CD8-positive, alpha-beta memory T cell (primary cell): ENCODE measurements around the gene KCNIP3. TPM values are rescaled to one million over a fixed set of nuclear protein-coding genes. Genes with fewer than 3 reads are reported as not detected.
"Not testable (repeated sequence)": the region's sequence is repeated elsewhere in the genome, so short reads cannot be mapped to it uniquely, and the experiment has no call there.

ENCODE experiments used
- CTCF ChIA-PET: fragments of 350-600 bp; sonication (Branson Sonifier 250); formaldehyde crosslinking; loops from one replicate; lab custom pipeline; 2021; ENCODE audit warnings: antibody characterized with exemption; lab: Charles Lee
- POLR2A ChIA-PET: fragments of 350-600 bp; sonication (Branson Sonifier 250); formaldehyde crosslinking; loops from one replicate; lab custom pipeline; 2021; ENCODE audit warnings: antibody characterized with exemption; lab: Charles Lee
- DNase-seq, 5 donors: peaks; one replicate each; pipeline versions ENCODE4 v3.0.0 to v3.0.0-alpha.2; 2020 to 2022; ENCODE audit warnings: mixed read lengths in 1 of 5
- H3K27ac ChIP-seq: one replicate; pipeline ENCODE4 v1.7.0; 2013; ENCODE audit warnings: low read depth, mild to moderate bottlenecking, low read length, moderate library complexity
- H3K27me3 ChIP-seq: 2 replicates; pipeline ENCODE4 v1.7.0; 2013; ENCODE audit warnings: low read length, mild to moderate bottlenecking; ENCODE audit not compliant: insufficient read depth, poor library complexity, severe bottlenecking
- H3K36me3 ChIP-seq: 2 replicates; pipeline ENCODE4 v1.7.0; 2013; ENCODE audit warnings: mild to moderate bottlenecking, low read length, moderate library complexity; ENCODE audit not compliant: insufficient read depth
- H3K4me1 ChIP-seq: 2 replicates; pipeline ENCODE4 v1.7.0; 2013; ENCODE audit warnings: mild to moderate bottlenecking, low read length, moderate library complexity; ENCODE audit not compliant: insufficient read depth
- H3K4me3 ChIP-seq: 2 replicates; pipeline ENCODE4 v1.7.0; 2013; ENCODE audit warnings: mild to moderate bottlenecking, low read length
- H3K9me3 ChIP-seq: 2 replicates; pipeline ENCODE4 v1.7.0; 2013; ENCODE audit warnings: mild to moderate bottlenecking, low read length
- H3K27ac Mint-ChIP-seq, 8 donors: one replicate each; pipeline ENCODE4 v1.8.0; 2020 to 2021; ENCODE audit warnings: mixed read lengths in 8 of 8, mild to moderate bottlenecking in 6 of 8, inconsistent platforms in 3 of 8, moderate library complexity in 3 of 8
- H3K27me3 Mint-ChIP-seq, 2 donors: one replicate each; pipeline ENCODE4 v1.8.0; 2020 to 2021; ENCODE audit warnings: mixed read lengths in 2 of 2, mild to moderate bottlenecking in 1 of 2, moderate library complexity in 1 of 2
- H3K36me3 Mint-ChIP-seq, 3 donors: one replicate each; pipeline ENCODE4 v1.8.0; 2020 to 2021; ENCODE audit warnings: mixed read lengths in 3 of 3, inconsistent platforms in 1 of 3, mild to moderate bottlenecking in 1 of 3
- H3K4me1 Mint-ChIP-seq, 3 donors: one replicate each; pipeline ENCODE4 v1.8.0; 2020 to 2021; ENCODE audit warnings: mixed read lengths in 3 of 3, inconsistent platforms in 1 of 3, mild to moderate bottlenecking in 1 of 3
- H3K4me3 Mint-ChIP-seq, 7 donors: one replicate each; pipeline ENCODE4 v1.8.0; 2020 to 2021; ENCODE audit warnings: mixed read lengths in 7 of 7, mild to moderate bottlenecking in 6 of 7, moderate library complexity in 4 of 7, inconsistent platforms in 2 of 7
- H3K9me3 Mint-ChIP-seq, 5 donors: one replicate each; pipeline ENCODE4 v1.8.0; 2020 to 2022; ENCODE audit warnings: mixed read lengths in 5 of 5, mild to moderate bottlenecking in 3 of 5, moderate library complexity in 2 of 5, inconsistent platforms in 1 of 5
- polyA plus RNA-seq: library from polyadenylated mRNA; unstranded; fragments of 300-500 nt; fragmentation: Illumina TruSeq; gene quantifications from one replicate; pipeline ENCODE4 v1.2.3, GENCODE V29; 2021
- total RNA-seq, 2 experiments: library from RNA; stranded (reverse); gene quantifications; one replicate each; pipeline ENCODE4 v1.2.3, GENCODE V29; 2021

Gene KCNIP3
- total and polyA plus RNA-seq, 3 experiments from 2014 or later, result not detected

- H3K36me3 ChIP-seq, H3K9me3 ChIP-seq, H3K27me3 Mint-ChIP-seq, POLR2A ChIA-PET, H3K4me1 Mint-ChIP-seq, H3K4me3 ChIP-seq, CTCF ChIA-PET, H3K4me3 Mint-ChIP-seq, H3K36me3 Mint-ChIP-seq, H3K4me1 ChIP-seq, H3K9me3 Mint-ChIP-seq, DNase-seq, H3K27ac Mint-ChIP-seq, H3K27ac ChIP-seq, H3K27me3 ChIP-seq: not testable (repeated sequence)
Observed at GRCh38 chr2:95433973-95434372, 136.8 kb downstream of the KCNIP3 start.

DNA sequence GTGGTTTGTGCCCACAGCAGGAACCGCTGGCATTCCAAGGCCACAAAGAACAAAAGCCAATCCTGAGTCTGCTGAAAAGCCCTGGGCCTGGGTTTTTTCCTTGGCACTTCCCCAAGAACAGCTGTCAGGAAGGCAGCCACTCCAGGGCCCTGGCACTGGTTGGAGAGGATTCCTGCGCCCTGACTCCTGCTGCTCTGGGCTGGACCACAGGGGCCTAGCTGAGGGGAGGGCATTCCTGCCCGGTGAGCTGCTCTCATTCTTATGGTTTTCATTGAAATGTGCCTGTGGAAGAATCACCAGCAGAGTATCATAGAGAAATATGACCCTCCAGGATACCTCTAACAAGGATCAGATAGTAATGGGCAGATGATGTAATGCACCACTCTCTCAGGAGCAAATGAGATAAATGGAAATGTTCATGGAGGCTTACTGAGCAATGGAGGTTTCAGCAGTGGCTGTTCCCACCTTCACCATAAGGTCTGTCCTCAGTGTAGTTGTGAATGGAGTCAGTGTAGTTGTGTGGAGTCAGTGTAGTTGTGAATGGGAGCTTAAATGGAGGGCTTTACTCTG is 137.4 kb downstream of the KCNIP3 start:
- H3K27me3 ChIP-seq, H3K4me3 Mint-ChIP-seq, POLR2A ChIA-PET, H3K9me3 Mint-ChIP-seq, H3K4me1 Mint-ChIP-seq, H3K4me1 ChIP-seq, H3K36me3 Mint-ChIP-seq, H3K36me3 ChIP-seq, H3K9me3 ChIP-seq, H3K27me3 Mint-ChIP-seq, H3K27ac ChIP-seq, CTCF ChIA-PET, H3K27ac Mint-ChIP-seq, DNase-seq, H3K4me3 ChIP-seq: not testable (repeated sequence)

GRCh38 chr2:95435162-95435871 is 138.2 kb downstream of the KCNIP3 start:
- H3K9me3 ChIP-seq, H3K36me3 ChIP-seq, H3K4me3 Mint-ChIP-seq, H3K27me3 ChIP-seq, H3K27me3 Mint-ChIP-seq, CTCF ChIA-PET, H3K4me3 ChIP-seq, H3K27ac ChIP-seq, DNase-seq, H3K4me1 ChIP-seq, H3K36me3 Mint-ChIP-seq, POLR2A ChIA-PET, H3K27ac Mint-ChIP-seq, H3K4me1 Mint-ChIP-seq, H3K9me3 Mint-ChIP-seq: not testable (repeated sequence)

Other genes with a start within 250 kb of the KCNIP3 start
- 10 to 100 TPM; 69.0 to 75.9 TPM for gene MRPS5, start 175.5 kb upstream of the KCNIP3 start, total RNA-seq
- 45.8 TPM for gene MRPS5, start 175.5 kb upstream of the KCNIP3 start, polyA plus RNA-seq
- 10 to 100 TPM; 10.3 to 12.2 TPM for gene ZNF514, start 137.5 kb upstream of the KCNIP3 start, total RNA-seq
- 9.9 TPM for gene ZNF514, start 137.5 kb upstream of the KCNIP3 start, polyA plus RNA-seq
- gene ZNF2, start 131.5 kb upstream of the KCNIP3 start, total RNA-seq, result 1 to 10 TPM; 5.3 to 5.7 TPM
- 2.6 TPM for gene ZNF2, start 131.5 kb upstream of the KCNIP3 start, polyA plus RNA-seq
- 1 to 10 TPM; 4.3 to 4.7 TPM for gene ZNF892, start 89.8 kb upstream of the KCNIP3 start, total RNA-seq
- 0.39 TPM for gene ZNF892, start 89.8 kb upstream of the KCNIP3 start, polyA plus RNA-seq
- under 1 TPM; 0.18 to 0.46 TPM for gene PROM2, start 22.9 kb upstream of the KCNIP3 start, total RNA-seq
- not detected for gene PROM2, start 22.9 kb upstream of the KCNIP3 start, polyA plus RNA-seq
- gene FAHD2A, start 105.4 kb downstream of the KCNIP3 start, total RNA-seq, result 10 to 100 TPM; 28.8 to 32.3 TPM
- 20.0 TPM for gene FAHD2A, start 105.4 kb downstream of the KCNIP3 start, polyA plus RNA-seq
- not detected for gene TRIM43B, start 187.4 kb downstream of the KCNIP3 start, total RNA-seq
- not detected for gene TRIM43B, start 187.4 kb downstream of the KCNIP3 start, polyA plus RNA-seq